Aorta (tissue), 5 donors: Measurements from ENCODE around the gene ABCB9. TPM values are rescaled to one million over a fixed set of nuclear protein-coding genes. Genes with fewer than 3 reads are reported as not detected.

Experiments
- ATAC-seq: fragments of 200-7000 bp; cut with Tn5 transposase; one replicate; pipeline ENCODE4 v1.9.1; 2022; ENCODE audit warnings: moderate library complexity; ENCODE audit not compliant: low FRiP score
- DNase-seq, 2 donors: peaks; one replicate each; pipeline ENCODE4 v3.0.0-alpha.2; 2020
- H3K27ac ChIP-seq, 2 donors: one replicate each; pipeline ENCODE4 v1.5.1; 2013; ENCODE audit warnings: low read length in 2 of 2, mild to moderate bottlenecking in 2 of 2, moderate library complexity in 2 of 2, control low read depth in 1 of 2, inconsistent platforms in 1 of 2, low read depth in 1 of 2
- H3K27me3 ChIP-seq, 2 donors: one replicate each; pipeline ENCODE4 v1.6.1; 2013; ENCODE audit warnings: control low read depth in 1 of 2, low read length in 1 of 2, mild to moderate bottlenecking in 1 of 2, moderate library complexity in 1 of 2; ENCODE audit not compliant: insufficient read depth in 2 of 2, control insufficient read depth in 1 of 2
- H3K36me3 ChIP-seq, 2 donors: one replicate each; pipeline ENCODE4 v1.6.1; 2013; ENCODE audit warnings: control low read depth in 1 of 2, low read length in 1 of 2, mild to moderate bottlenecking in 1 of 2; ENCODE audit not compliant: insufficient read depth in 2 of 2, control insufficient read depth in 1 of 2
- H3K4me1 ChIP-seq, 2 donors: one replicate each; pipeline ENCODE4 v1.6.1; 2013; ENCODE audit warnings: low read length in 2 of 2, control low read depth in 1 of 2, mild to moderate bottlenecking in 1 of 2, moderate library complexity in 1 of 2; ENCODE audit not compliant: insufficient read depth in 2 of 2, control insufficient read depth in 1 of 2
- H3K4me3 ChIP-seq, 2 donors: one replicate each; pipeline ENCODE4 v1.5.1; 2013; ENCODE audit warnings: low read length in 2 of 2, control low read depth in 1 of 2, mild to moderate bottlenecking in 1 of 2
- H3K9me3 ChIP-seq: one replicate; pipeline ENCODE4 v1.6.1; 2013; ENCODE audit warnings: mild to moderate bottlenecking, low read length; ENCODE audit not compliant: control insufficient read depth
- WGBS, 2 donors: extraction: QIAGEN DNeasy Blood & Tissue Kit; methylation state at CpG; one replicate each; pipeline ENCODE4 v1.1.7; 2013; 5-methylcytosine and 5-hydroxymethylcytosine counted together
- intact Hi-C, 2 donors: fragments of 100-400 bp; cut with DNase I; formaldehyde crosslinking; loops; one replicate each; pipeline versions ENCODE4 v1.14.2 to v1.15.0; 2022
- polyA plus RNA-seq, 2 donors: library from polyadenylated mRNA; stranded (reverse); fragments of 200-250 nt; gene quantifications; one replicate each; pipeline ENCODE4 v1.2.3, GENCODE V29; 2013
- total RNA-seq, 2 donors: library from RNA; stranded (reverse); fragmentation: NEBNext Ultra II Directional; extraction: Animal tissue kit (Norgen Biotek cat#: 25700); gene quantifications; one replicate each; pipeline ENCODE4 v1.2.1, GENCODE V29; 2021
- donor health status: healthy with polysubstance abuse.
- donor health status: Bipolar disorder and iron deficiency.
- donor health status: DM: no; HTN: no; CAD: no.
- donor health status: DM: no; HTN: no; CAD: no.
- donor health status: DM: yes; HTN: yes; CAD: no.

The ABCB9 gene
- total and polyA plus RNA-seq, 4 donors: 1.1 to 13.0 (median 6.2) TPM

- intact Hi-C loops: no loop called here
- ATAC-seq (no peak), DNase-seq (no peak)
- no peaks in the 10 kb centered on the region for H3K27me3 ChIP-seq
- H3K4me3 ChIP-seq: no peak overlapping the region
- no peak overlapping the region for H3K27ac ChIP-seq
- no peaks in the 10 kb centered on the region for H3K9me3 ChIP-seq
- no peaks in the 10 kb centered on the region for H3K4me1 ChIP-seq
- WGBS, 2 donors: 93 to 95% methylated on average over 16 of the region's 16 CpGs
- H3K36me3 ChIP-seq: no peaks in the 10 kb centered on the region
Observed at GRCh38 chr12:122996621-122997342, 30.5 kb upstream of the ABCB9 start.

DNA sequence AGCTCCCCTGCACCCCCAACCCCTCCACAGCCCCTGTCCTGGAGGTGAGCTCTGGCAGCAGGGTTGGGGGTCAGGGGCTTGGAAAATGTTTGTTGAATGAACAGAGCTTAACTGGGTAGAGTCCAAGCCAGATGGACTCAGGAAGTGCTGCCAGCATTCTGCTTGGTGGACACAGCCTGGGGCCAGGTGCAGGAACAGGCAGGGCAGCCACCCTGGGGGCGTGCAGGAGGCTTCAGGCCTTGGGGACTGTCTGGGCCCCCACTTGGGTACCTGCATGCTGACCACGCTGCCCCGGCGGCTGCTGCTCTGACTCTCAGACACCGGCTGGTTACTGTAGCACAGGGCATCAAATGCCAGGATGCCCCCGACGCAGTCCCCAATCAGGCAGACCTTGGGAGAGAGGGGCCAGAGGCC lies 29.9 kb upstream of the ABCB9 start:
- no peaks in the 10 kb centered on the region for H3K9me3 ChIP-seq
- no peaks in the 10 kb centered on the region for H3K36me3 ChIP-seq
- DNase-seq: no peak
- H3K4me3 ChIP-seq: no peak overlapping the region
- H3K27me3 ChIP-seq: no peaks in the 10 kb centered on the region
- no peaks in the 10 kb centered on the region for H3K4me1 ChIP-seq
- intact Hi-C loops: no loop called here
- no peak for ATAC-seq
- 96 to 97% methylated on average over 7 of the region's 7 CpGs for WGBS, 2 donors
- no peak overlapping the region for H3K27ac ChIP-seq

DNA sequence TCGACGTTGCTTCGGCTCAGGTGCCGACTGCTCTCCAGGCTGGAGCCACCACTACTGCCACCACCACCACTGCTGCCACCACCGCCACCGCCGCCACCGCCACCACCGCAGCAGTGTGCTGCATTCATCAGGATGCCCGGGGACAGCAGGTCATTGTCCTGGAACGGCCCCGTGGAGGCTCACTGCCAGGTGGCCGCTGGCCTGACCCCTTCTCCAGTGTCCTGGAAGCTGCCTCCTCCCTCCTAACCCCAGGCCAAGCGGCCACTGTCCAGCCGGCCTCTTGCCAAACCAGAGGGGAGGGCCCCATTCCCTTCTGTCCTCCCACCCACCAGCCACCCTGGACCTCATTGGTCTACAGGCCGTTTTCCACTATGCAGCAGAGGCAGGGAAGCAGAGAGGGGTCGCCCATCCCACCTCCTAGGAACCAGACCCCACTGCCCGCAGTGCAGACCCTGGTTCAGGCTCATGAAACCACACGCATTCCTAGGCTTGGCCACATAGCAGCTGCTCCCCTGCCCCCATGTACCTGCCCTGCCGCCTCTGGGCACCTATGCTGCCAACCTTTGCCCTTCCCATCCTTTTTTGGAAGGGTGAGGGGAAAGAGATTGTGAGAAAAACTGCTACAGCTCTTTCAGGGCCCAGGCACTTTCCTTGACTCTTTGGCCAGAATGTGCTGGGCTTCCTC lies 29.4 kb upstream of the ABCB9 start:
- 91 to 95% methylated on average over 19 to 20 of the region's 20 CpGs for WGBS, 2 donors
- no peaks in the 10 kb centered on the region for H3K9me3 ChIP-seq
- intact Hi-C loops: no loop called here
- no peak overlapping the region for H3K4me3 ChIP-seq
- H3K4me1 ChIP-seq: no peaks in the 10 kb centered on the region
- no peak for DNase-seq
- H3K27me3 ChIP-seq: no peaks in the 10 kb centered on the region
- no peak overlapping the region for H3K27ac ChIP-seq
- ATAC-seq: no peak
- no peaks in the 10 kb centered on the region for H3K36me3 ChIP-seq

- WGBS, 2 donors: 96 to 99% methylated on average over 13 of the region's 13 CpGs
- Histone ChIP-seq H3K9me3 (no peaks in the 10 kb centered on the region), H3K4me3 (no peak overlapping the region), H3K4me1 (no peaks in the 10 kb centered on the region), H3K27ac (no peak overlapping the region), H3K36me3 (no peaks in the 10 kb centered on the region), H3K27me3 (no peaks in the 10 kb centered on the region)
- intact Hi-C loops: no loop called here
- no peak for ATAC-seq
- DNase-seq: no peak
Observed at GRCh38 chr12:122994781-122995502, 28.7 kb upstream of the ABCB9 start.

- intact Hi-C loops: no loop called here
- Histone ChIP-seq H3K36me3 (no peaks in the 10 kb centered on the region), H3K27me3 (no peaks in the 10 kb centered on the region), H3K9me3 (no peaks in the 10 kb centered on the region), H3K27ac (no peak overlapping the region), H3K4me1 (no peaks in the 10 kb centered on the region), H3K4me3 (no peak overlapping the region)
- no peak for DNase-seq
- ATAC-seq: no peak
- 92 to 94% methylated on average over 10 of the region's 10 CpGs for WGBS, 2 donors
Observed at GRCh38 chr12:122994140-122994675, 27.9 kb upstream of the ABCB9 start.

DNA sequence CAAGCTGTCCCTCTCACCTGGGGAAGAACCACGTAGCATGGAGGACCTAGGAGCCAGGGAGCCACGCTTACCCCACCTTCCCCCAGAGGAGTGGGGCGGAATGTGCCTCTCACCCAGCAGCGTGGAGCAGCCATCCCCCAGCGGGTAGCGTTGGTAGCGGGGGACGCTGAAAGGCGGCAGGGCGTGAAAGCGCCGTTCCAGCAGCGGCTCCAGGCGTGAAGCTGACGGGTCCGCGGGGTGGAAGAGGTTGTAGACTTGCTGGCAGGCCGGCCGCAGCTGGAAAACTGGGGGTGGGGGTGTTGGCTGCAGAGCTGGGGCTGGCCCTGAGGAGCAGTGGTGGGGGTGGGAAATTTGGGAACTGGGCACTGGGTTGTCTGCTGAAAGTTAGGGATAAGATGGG lies 26.1 kb upstream of the ABCB9 start:
- intact Hi-C loops: no loop called here
- Histone ChIP-seq H3K27ac (no peak overlapping the region), H3K9me3 (no peaks in the 10 kb centered on the region), H3K4me3 (no peak overlapping the region), H3K27me3 (no peaks in the 10 kb centered on the region), H3K4me1 (no peaks in the 10 kb centered on the region), H3K36me3 (no peaks in the 10 kb centered on the region)
- ATAC-seq: no peak
- 39 to 55% methylated on average over 19 of the region's 19 CpGs for WGBS, 2 donors
- DNase-seq: no peak

- H3K9me3 ChIP-seq: no peaks in the 10 kb centered on the region
- no peaks in the 10 kb centered on the region for H3K4me1 ChIP-seq
- no peak overlapping the region for H3K4me3 ChIP-seq
- ATAC-seq (no peak), DNase-seq (no peak)
- no peaks in the 10 kb centered on the region for H3K27me3 ChIP-seq
- intact Hi-C loops: no loop called here
- WGBS, 2 donors: 84 to 86% methylated on average over 23 to 27 of the region's 27 CpGs
- H3K27ac ChIP-seq: no peak overlapping the region
- H3K36me3 ChIP-seq: no peaks in the 10 kb centered on the region
Observed at GRCh38 chr12:122991623-122992275, 25.5 kb upstream of the ABCB9 start.

GRCh38 chr12:122990961-122991622 lies 24.8 kb upstream of the ABCB9 start:
- ATAC-seq (no peak), DNase-seq (no peak)
- Histone ChIP-seq H3K36me3 (no peaks in the 10 kb centered on the region), H3K9me3 (no peaks in the 10 kb centered on the region), H3K4me1 (no peaks in the 10 kb centered on the region), H3K4me3 (no peak overlapping the region), H3K27ac (no peak overlapping the region), H3K27me3 (no peaks in the 10 kb centered on the region)
- intact Hi-C loops: no loop called here
- 91 to 94% methylated on average over 10 to 13 of the region's 13 CpGs for WGBS, 2 donors
